AG09319 (cell line): Measurements from ENCODE around the gene TRIM52.
"Not testable (repeated sequence)": the region's sequence is repeated elsewhere in the genome, so short reads cannot be mapped to it uniquely, and the experiment has no call there.

Experiments used
- DNase-seq: peaks from one replicate; pipeline ENCODE4 v3.0.0-alpha.2; 2010; ENCODE audit warnings: low read depth; ENCODE audit errors: extremely low read depth
- CTCF ChIP-seq: IDR thresholded peaks from 2 replicates; pipeline ENCODE4 v1.5.1; 2011; ENCODE audit warnings: low read depth, mild to moderate bottlenecking, inconsistent platforms, low read length, moderate library complexity

Gene TRIM52

DNA sequence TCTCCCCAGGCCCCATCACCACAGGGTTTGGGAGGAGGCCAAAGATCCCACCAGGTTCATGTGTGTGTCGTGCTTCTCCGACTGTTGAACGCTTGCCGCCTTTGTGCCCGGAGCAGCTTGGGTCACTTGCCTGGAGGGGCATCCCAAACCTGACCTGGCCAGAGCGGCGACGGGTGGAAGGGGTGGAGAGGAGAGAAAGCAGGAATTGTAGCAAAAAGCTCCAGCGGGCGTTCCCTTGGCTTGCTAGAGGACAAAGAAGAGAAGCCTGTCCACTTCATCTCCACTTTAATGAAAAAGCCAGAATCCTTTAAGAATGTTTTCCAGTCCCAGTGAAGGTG lies 40.8 kb downstream of the TRIM52 start:
- TF ChIP-seq CTCF = no peak
- DNase-seq = no peak

- no peak for DNase-seq
- TF ChIP-seq CTCF = no peak
Measured at GRCh38 chr5:181219262-181220177, 41.4 kb downstream of the TRIM52 start.

DNA sequence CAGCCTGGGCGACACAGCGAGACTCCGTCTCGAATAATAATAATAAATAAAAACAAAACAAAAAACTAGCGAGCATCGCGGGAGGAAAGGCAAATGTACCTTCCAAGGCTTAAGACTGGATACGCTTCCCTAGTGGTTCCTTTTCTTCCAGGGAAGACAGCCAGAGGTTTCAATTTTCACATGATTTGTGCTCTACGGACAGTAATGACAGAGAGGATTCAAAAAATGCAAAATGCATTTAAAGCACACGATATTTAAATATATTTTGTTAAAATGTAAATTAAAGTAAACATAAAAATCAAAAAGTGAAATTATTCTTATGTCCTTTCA lies 42.2 kb downstream of the TRIM52 start:
- DNase-seq = no peak
- no peak for TF ChIP-seq CTCF

GRCh38 chr5:181217803-181218062 lies 43.2 kb downstream of the TRIM52 start:
- TF ChIP-seq CTCF = no peak
- no peak for DNase-seq

GRCh38 chr5:181217111-181217802 lies 43.7 kb downstream of the TRIM52 start:
- no peak for TF ChIP-seq CTCF

GRCh38 chr5:181215997-181216989 lies 44.6 kb downstream of the TRIM52 start:
- no peak for TF ChIP-seq CTCF
- no peak for DNase-seq

More at GRCh38 chr5:181217111-181217802, 43.7 kb downstream of the TRIM52 start:
- no peak for DNase-seq

DNA sequence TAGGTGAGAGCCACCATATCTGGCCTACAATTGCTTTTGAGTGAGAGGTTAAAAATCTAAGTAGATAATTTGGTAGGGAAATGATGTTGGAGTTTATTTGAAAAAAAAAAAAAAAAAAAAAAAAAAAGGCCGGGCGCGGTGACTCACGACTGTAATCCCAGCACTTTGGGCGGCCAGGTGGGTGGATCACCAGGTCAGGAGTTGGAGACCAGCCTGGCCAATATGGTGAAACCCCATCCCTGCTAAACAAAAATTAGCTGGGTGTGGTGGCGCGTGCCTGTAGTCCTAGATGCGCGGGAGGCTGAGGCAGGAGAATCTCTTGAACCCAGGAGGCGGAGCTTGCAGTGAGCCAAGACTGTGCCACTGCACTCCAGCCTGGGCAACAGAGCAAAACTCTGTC lies 46.7 kb downstream of the TRIM52 start:
- DNase-seq = not testable (repeated sequence)
